Measurements from ENCODE around the gene TFDP1.

Gene TFDP1

GRCh38 chr13:113656831-113657671 is 72.5 kb downstream of the TFDP1 start:
- no peak overlapping the region for H3K27ac ChIP-seq (ENCODE audit: low read depth, low read length, poor library complexity, severe bottlenecking)
- H3K4me1 ChIP-seq (ENCODE audit: insufficient read depth, low read length, severe bottlenecking): no peaks in the 10 kb centered on the region
- peaks cover 10% of the 10 kb centered on the region; the same call in 1 of the 2 replicates for H3K9me3 ChIP-seq (ENCODE audit: low read length)
- no peak overlapping the region for H3K4me2 ChIP-seq (ENCODE audit: low read length)
- H3K36me3 ChIP-seq (ENCODE audit: insufficient read depth, low read length): no peaks in the 10 kb centered on the region
- H3K4me3 ChIP-seq (ENCODE audit: low read depth, low read length, poor library complexity, severe bottlenecking): no peak overlapping the region
- H3K27me3 ChIP-seq (ENCODE audit: insufficient read depth, low read length): peaks cover 9% of the 10 kb centered on the region; the same call in 1 of the 2 replicates
- no peak overlapping the region for H3K9ac ChIP-seq (ENCODE audit: low read length)
- H3K79me2 ChIP-seq (ENCODE audit: insufficient read depth, low read length): no peaks in the 10 kb centered on the region
- TF ChIP-seq EZH2 (IDR thresholded peaks at IDR 0.05; ENCODE audit: borderline replicate concordance, low read length) (no peak), CTCF (IDR thresholded peaks at IDR 0.05; ENCODE audit: low read length) (no peak)
- H3K9me2 ChIP-seq (ENCODE audit: low read depth, low read length): no peaks in the 10 kb centered on the region
- no peaks in the 10 kb centered on the region for H4K20me1 ChIP-seq (ENCODE audit: insufficient read depth, low read length)
- no peak overlapping the region for H2AFZ ChIP-seq (ENCODE audit: low read length)
- H3F3A ChIP-seq (ENCODE audit: insufficient read depth, low read length): no peaks in the 10 kb centered on the region

GRCh38 chr13:113657851-113658741 is 73.5 kb downstream of the TFDP1 start, which contains the start of gene ATP4B:
TSS of gene ATP4B (minus strand) at chr13:113658198. CDS start at chr13:113658144, 54 bp downstream.
- Histone ChIP-seq H3K9me2 (ENCODE audit: low read depth, low read length) (no peaks in the 10 kb centered on the region), H3K27ac (ENCODE audit: low read depth, low read length, poor library complexity, severe bottlenecking) (no peak within 1 kb of the TSS), H3K27me3 (ENCODE audit: insufficient read depth, low read length) (peaks cover 9% of the 10 kb centered on the region; the same call in 1 of the 2 replicates), H3K9me3 (ENCODE audit: low read length) (peaks cover 15% of the 10 kb centered on the region; the same call in 1 of the 2 replicates), H3K9ac (ENCODE audit: low read length) (no peak within 1 kb of the TSS), H3K4me1 (ENCODE audit: insufficient read depth, low read length, severe bottlenecking) (no peaks in the 10 kb centered on the region), H3K36me3 (ENCODE audit: insufficient read depth, low read length) (no peaks in the 10 kb centered on the region), H2AFZ (ENCODE audit: low read length) (no peak within 1 kb of the TSS), H3K4me2 (ENCODE audit: low read length) (no peak within 1 kb of the TSS), H3F3A (ENCODE audit: insufficient read depth, low read length) (no peaks in the 10 kb centered on the region), H3K4me3 (ENCODE audit: low read depth, low read length, poor library complexity, severe bottlenecking) (no peak within 1 kb of the TSS), H3K79me2 (ENCODE audit: insufficient read depth, low read length) (no peaks in the 10 kb centered on the region), H4K20me1 (ENCODE audit: insufficient read depth, low read length) (no peaks in the 10 kb centered on the region)
- no peak for TF ChIP-seq CTCF (IDR thresholded peaks at IDR 0.05; ENCODE audit: low read length)
- TF ChIP-seq EZH2 (IDR thresholded peaks at IDR 0.05; ENCODE audit: borderline replicate concordance, low read length): no peak

GRCh38 chr13:113658836-113659235 is 74.3 kb downstream of the TFDP1 start:
- no peaks in the 10 kb centered on the region for H3K9me2 ChIP-seq (ENCODE audit: low read depth, low read length)
- no peak overlapping the region for H3K9ac ChIP-seq (ENCODE audit: low read length)
- no peaks in the 10 kb centered on the region for H4K20me1 ChIP-seq (ENCODE audit: insufficient read depth, low read length)
- H3F3A ChIP-seq (ENCODE audit: insufficient read depth, low read length): no peaks in the 10 kb centered on the region
- no peak overlapping the region for H3K4me3 ChIP-seq (ENCODE audit: low read depth, low read length, poor library complexity, severe bottlenecking)
- no peak overlapping the region for H3K27ac ChIP-seq (ENCODE audit: low read depth, low read length, poor library complexity, severe bottlenecking)
- H3K27me3 ChIP-seq (ENCODE audit: insufficient read depth, low read length): peaks cover 9% of the 10 kb centered on the region; the same call in 1 of the 2 replicates
- H3K4me2 ChIP-seq (ENCODE audit: low read length): no peak overlapping the region
- H3K9me3 ChIP-seq (ENCODE audit: low read length): peaks cover 15% of the 10 kb centered on the region; the same call in 1 of the 2 replicates
- no peak for TF ChIP-seq EZH2 (IDR thresholded peaks at IDR 0.05; ENCODE audit: borderline replicate concordance, low read length)
- no peak for TF ChIP-seq CTCF (IDR thresholded peaks at IDR 0.05; ENCODE audit: low read length)
- no peaks in the 10 kb centered on the region for H3K4me1 ChIP-seq (ENCODE audit: insufficient read depth, low read length, severe bottlenecking)
- no peaks in the 10 kb centered on the region for H3K36me3 ChIP-seq (ENCODE audit: insufficient read depth, low read length)
- H2AFZ ChIP-seq (ENCODE audit: low read length): no peak overlapping the region
- H3K79me2 ChIP-seq (ENCODE audit: insufficient read depth, low read length): no peaks in the 10 kb centered on the region
